ENCODE results near the gene NCAPD2. TPM values are rescaled to one million over a fixed set of nuclear protein-coding genes. Genes with fewer than 3 reads are reported as not detected.
"Not testable (repeated sequence)": the region's sequence is repeated elsewhere in the genome, so short reads cannot be mapped to it uniquely, and the experiment has no call there.

Gene NCAPD2
- total RNA-seq, 2 donors from 2014 or later, result 35.9 to 94.1 TPM

DNA sequence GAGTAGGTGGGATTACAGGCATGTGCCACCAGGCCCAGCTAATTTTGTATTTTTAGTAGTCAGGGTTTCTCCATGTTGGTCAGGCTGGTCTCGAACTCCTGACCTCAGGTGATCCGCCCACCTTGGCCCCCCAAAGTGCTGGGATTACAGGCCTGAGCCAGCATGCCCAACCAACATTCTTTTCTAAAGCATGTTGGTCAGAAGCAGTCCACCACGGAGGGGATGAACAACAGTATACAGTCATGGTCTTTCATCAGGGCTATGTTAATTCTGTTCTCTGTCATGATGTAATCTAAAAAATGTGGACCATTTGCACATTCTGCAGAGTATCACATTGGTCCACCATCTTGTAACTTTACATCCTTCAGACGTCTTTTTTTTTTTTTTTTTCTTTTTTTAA is 4.5 kb upstream of the NCAPD2 start:
- TF ChIP-seq, protein P1, sequence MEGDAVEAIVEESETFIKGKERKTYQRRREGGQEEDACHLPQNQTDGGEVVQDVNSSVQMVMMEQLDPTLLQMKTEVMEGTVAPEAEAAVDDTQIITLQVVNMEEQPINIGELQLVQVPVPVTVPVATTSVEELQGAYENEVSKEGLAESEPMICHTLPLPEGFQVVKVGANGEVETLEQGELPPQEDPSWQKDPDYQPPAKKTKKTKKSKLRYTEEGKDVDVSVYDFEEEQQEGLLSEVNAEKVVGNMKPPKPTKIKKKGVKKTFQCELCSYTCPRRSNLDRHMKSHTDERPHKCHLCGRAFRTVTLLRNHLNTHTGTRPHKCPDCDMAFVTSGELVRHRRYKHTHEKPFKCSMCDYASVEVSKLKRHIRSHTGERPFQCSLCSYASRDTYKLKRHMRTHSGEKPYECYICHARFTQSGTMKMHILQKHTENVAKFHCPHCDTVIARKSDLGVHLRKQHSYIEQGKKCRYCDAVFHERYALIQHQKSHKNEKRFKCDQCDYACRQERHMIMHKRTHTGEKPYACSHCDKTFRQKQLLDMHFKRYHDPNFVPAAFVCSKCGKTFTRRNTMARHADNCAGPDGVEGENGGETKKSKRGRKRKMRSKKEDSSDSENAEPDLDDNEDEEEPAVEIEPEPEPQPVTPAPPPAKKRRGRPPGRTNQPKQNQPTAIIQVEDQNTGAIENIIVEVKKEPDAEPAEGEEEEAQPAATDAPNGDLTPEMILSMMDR (IDR thresholded peaks at IDR 0.05), result no peak
- Histone ChIP-seq H3K9me3 (no peaks in the 10 kb centered on the region), H3K27me3 (no peaks in the 10 kb centered on the region), H3K36me3 (no peaks in the 10 kb centered on the region), H3K9ac (ENCODE audit: low read depth in 2 of 2, low read length in 2 of 2) (no peak overlapping the region), H3K4me3 (no peak overlapping the region), H3K27ac (no peak overlapping the region), H3K4me1 (peaks cover 3% of the 10 kb centered on the region)
- DNase-seq, result no peak
- intact Hi-C loops (cut with DNase I), result no loop called here

DNA sequence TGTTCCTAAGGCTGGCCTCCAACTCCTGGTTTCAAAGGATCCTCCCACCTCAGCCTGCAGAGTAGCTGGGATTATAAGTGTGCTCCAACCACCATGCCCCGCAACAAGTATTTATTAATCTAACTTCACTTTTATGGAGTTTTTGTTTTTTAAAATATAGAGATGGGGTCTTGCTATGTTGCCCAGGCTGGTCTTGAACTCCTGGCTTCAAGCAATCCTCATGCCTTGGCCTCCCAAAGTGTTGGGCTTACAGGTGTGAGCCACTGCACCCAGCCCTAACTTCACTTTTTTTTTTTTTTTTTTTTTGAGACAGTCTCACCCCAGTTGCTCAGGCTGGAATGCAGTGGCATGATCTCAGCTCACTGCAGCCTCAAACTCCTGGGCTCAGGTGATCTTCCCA is 3.2 kb upstream of the NCAPD2 start:
- DNase-seq; H3K4me1 ChIP-seq; intact Hi-C loops (cut with DNase I): not testable (repeated sequence)

DNA sequence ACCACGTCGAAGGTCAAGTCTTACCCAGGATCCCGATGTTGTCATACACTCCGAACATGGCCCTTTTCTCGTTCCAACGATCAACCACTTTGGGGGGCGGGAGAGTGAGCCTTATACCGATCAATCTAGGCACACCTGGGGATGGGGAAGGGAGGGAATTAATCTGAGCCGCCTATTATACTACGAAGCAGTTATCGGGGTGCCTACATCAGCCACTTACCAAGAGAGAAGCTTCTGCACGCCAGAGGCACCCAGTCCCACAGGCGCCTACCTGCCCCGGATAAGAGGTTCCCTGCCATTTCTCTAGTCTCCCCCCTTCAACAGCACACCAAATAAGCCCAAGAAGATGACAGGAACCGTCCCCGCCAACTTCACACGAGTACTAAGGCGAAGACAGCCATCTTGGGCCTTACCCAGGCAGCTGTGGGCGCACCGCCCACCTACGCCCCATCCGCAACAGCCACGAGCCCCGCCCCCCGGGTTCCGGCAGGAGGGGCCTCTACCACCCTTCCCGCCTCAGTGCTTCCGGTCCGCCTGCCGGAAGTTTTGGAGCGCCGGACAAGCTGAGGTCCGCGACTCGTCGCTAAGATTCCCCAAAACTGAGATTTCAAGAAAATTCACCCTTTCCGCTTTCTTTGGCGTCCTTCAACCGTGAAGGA is 935 bp upstream of the NCAPD2 start, which contains the start of gene MRPL51:
MRPL51 (minus strand) TSS at position 425 of the 659 bp plus-strand sequence; CDS start at position 299, 126 bp downstream.
- Histone ChIP-seq H3K4me1 (peaks cover 3% of the 10 kb centered on the region), H3K36me3 (no peaks in the 10 kb centered on the region), H3K27me3 (no peaks in the 10 kb centered on the region), H3K4me3 (peak within 1 kb of the TSS; percentile 76), H3K9ac (ENCODE audit: low read depth in 2 of 2, low read length in 2 of 2) (peak within 1 kb of the TSS; percentile 86 to 98), H3K9me3 (no peaks in the 10 kb centered on the region), H3K27ac (peak within 1 kb of the TSS; percentile 99)
- peak; percentile 98 for DNase-seq
- intact Hi-C loops (cut with DNase I), result no loop called here
- TF ChIP-seq, protein P1 (IDR thresholded peaks at IDR 0.05), result no peak

More for the DNA sequence above, 3.2 kb upstream of the NCAPD2 start:
- H3K4me3 ChIP-seq; H3K27me3 ChIP-seq; H3K27ac ChIP-seq; H3K9me3 ChIP-seq; H3K9ac ChIP-seq (ENCODE audit: low read depth in 2 of 2, low read length in 2 of 2); H3K36me3 ChIP-seq: not testable (repeated sequence)

DNA sequence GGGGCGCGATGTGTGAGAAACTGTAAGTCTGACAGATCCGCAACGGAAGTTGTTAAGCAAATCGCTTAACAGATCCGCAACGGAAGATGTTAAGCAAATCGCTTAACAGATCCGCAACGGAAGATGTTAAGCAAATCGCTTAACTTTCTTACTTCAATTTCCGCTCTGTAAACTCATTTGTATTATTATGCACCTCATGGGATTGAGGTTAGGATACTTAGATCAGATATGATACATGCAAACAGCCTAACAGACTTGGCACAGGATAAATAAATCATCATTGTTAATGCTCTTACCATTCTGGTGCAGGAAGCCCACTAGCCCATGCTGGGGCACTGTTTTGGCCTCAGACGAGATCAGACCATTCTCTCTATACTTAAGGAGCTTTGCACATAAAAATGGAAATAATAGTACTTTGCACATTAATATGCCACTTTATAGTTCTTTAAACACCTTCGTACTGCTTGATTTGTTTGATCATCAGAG is 399 bp downstream of the NCAPD2 start:
- Histone ChIP-seq H3K27ac (peak overlapping the region; percentile 99), H3K9ac (ENCODE audit: low read depth in 2 of 2, low read length in 2 of 2) (peak overlapping the region in 1 of 2 donors; percentile 98), H3K36me3 (no peaks in the 10 kb centered on the region), H3K4me3 (peak overlapping the region; percentile 76), H3K9me3 (no peaks in the 10 kb centered on the region), H3K4me1 (peaks cover 3% of the 10 kb centered on the region), H3K27me3 (no peaks in the 10 kb centered on the region)
- TF ChIP-seq, protein P1 (IDR thresholded peaks at IDR 0.05), result no peak
- DNase-seq, result no peak
- intact Hi-C loops (cut with DNase I), result no loop called here

DNA sequence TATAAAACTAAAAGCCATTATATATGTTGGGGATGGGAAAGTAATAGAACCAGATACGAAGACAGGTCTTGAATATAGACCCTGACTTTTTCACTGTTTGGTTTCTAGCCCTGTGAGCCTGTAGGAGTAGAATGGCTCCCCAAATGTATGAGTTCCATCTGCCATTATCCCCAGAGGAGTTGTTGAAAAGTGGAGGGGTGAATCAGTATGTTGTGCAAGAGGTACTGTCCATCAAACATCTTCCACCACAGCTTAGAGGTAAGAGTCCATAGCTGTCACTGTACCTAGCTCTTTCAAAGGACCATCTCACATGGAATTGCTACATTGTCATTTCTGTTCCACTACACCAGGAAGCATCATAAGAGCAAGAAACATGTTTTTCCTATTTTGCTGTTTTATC is 1.1 kb downstream of the NCAPD2 start:
- H3K4me3 ChIP-seq, result peak overlapping the region; percentile 76
- peak overlapping the region in 1 of 2 donors; percentile 98 for H3K9ac ChIP-seq (ENCODE audit: low read depth in 2 of 2, low read length in 2 of 2)
- H3K27ac ChIP-seq, result no peak overlapping the region

DNA sequence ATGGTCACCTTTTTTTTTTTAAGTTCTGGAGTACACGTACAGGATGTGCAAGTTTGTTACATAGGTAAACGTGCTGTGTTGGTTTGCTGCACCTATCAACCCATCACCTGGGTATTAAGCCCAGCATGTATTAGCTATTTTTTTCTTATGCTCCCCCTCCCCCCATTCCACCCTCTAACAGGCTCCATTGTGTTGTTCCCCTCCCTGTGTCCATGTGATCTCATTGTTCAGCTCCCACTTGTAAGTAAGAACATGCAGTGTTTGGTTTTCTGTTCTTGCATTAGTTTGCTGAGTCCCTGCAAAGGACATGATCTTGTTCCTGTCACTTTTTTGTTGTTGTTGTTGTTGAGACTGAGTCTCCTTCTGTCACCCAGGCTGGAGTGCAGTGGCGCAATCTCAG is 3.4 kb downstream of the NCAPD2 start:
- H3K36me3 ChIP-seq; H3K27me3 ChIP-seq; H3K4me1 ChIP-seq; intact Hi-C loops (cut with DNase I); H3K9me3 ChIP-seq; DNase-seq; H3K4me3 ChIP-seq; H3K27ac ChIP-seq; H3K9ac ChIP-seq (ENCODE audit: low read depth in 2 of 2, low read length in 2 of 2): not testable (repeated sequence)

More for the DNA sequence above, 1.1 kb downstream of the NCAPD2 start:
- Histone ChIP-seq H3K4me1 (peaks cover 3% of the 10 kb centered on the region), H3K9me3 (no peaks in the 10 kb centered on the region), H3K27me3 (no peaks in the 10 kb centered on the region), H3K36me3 (no peaks in the 10 kb centered on the region)
- intact Hi-C loops (cut with DNase I), result no loop called here
- TF ChIP-seq, protein P1 (IDR thresholded peaks at IDR 0.05), result no peak
- no peak for DNase-seq
